Ammon's horn (tissue), 1 donor: ENCODE results near the gene DR1.
"Not testable (repeated sequence)": the region's sequence is repeated elsewhere in the genome, so short reads cannot be mapped to it uniquely, and the experiment has no call there.

Source experiments
- DNase-seq: peaks from one replicate; pipeline ENCODE4 v3.0.0-alpha.2; 2016; ENCODE audit warnings: low spot score

Gene DR1

GRCh38 chr1:93340090-93340489 lies 5.6 kb upstream of the DR1 start:
- no peak for DNase-seq

- DNase-seq: no peak
These were observed 1.2 kb upstream of the DR1 start for GRCh38 chr1:93344484-93344883.

- no peak for DNase-seq
These were observed 648 bp upstream of the DR1 start for GRCh38 chr1:93344886-93345632.

GRCh38 chr1:93346421-93346993 lies 800 bp downstream of the DR1 start:
- peak; percentile 32 for DNase-seq

GRCh38 chr1:93347334-93347899 lies 1.7 kb downstream of the DR1 start:
- DNase-seq: no peak

- DNase-seq: no peak
These were observed 2.5 kb downstream of the DR1 start for GRCh38 chr1:93348104-93348728.

GRCh38 chr1:93349231-93350135 lies 3.8 kb downstream of the DR1 start:
- no peak for DNase-seq

GRCh38 chr1:93350322-93350721 lies 4.6 kb downstream of the DR1 start:
- DNase-seq: no peak

GRCh38 chr1:93350875-93351274 lies 5.2 kb downstream of the DR1 start:
- DNase-seq: no peak

- DNase-seq: not testable (repeated sequence)
These were observed 5.6 kb downstream of the DR1 start for GRCh38 chr1:93351346-93351745.

- no peak for DNase-seq
These were observed 6.7 kb downstream of the DR1 start for GRCh38 chr1:93352376-93352775.

- no peak for DNase-seq
These were observed 7.6 kb downstream of the DR1 start for GRCh38 chr1:93353286-93353685.

- DNase-seq: no peak
These were observed 9.0 kb downstream of the DR1 start for GRCh38 chr1:93354749-93355148.

GRCh38 chr1:93357242-93357641 lies 11.5 kb downstream of the DR1 start:
- no peak for DNase-seq

GRCh38 chr1:93358293-93358692 lies 12.6 kb downstream of the DR1 start:
- peak; percentile 40 for DNase-seq

GRCh38 chr1:93360111-93360510 lies 14.4 kb downstream of the DR1 start:
- no peak for DNase-seq

- no peak for DNase-seq
These were observed 16.5 kb downstream of the DR1 start for GRCh38 chr1:93362237-93362636.

GRCh38 chr1:93365813-93366212 lies 20.1 kb downstream of the DR1 start:
- no peak for DNase-seq

- DNase-seq: no peak
These were observed 24.0 kb downstream of the DR1 start for GRCh38 chr1:93369734-93370133.

GRCh38 chr1:93374334-93375106 lies 28.8 kb downstream of the DR1 start:
- no peak for DNase-seq

GRCh38 chr1:93384656-93385055 lies 38.9 kb downstream of the DR1 start:
- no peak for DNase-seq
